M059J (cell line): ENCODE measurements around the gene MYH16. TPM values are rescaled to one million over a fixed set of nuclear protein-coding genes. Genes with fewer than 3 reads are reported as not detected.
"Not testable (repeated sequence)": the region's sequence is repeated elsewhere in the genome, so short reads cannot be mapped to it uniquely, and the experiment has no call there.

Source experiments
- DNase-seq: peaks from one replicate; pipeline ENCODE4 v3.0.0-alpha.2; 2012; ENCODE audit warnings: low read depth
- total RNA-seq: library from RNA; depleted of rRNA; stranded (reverse); fragments of >200 nt; shearing (Covaris generic); gene quantifications from 2 replicates; pipeline ENCODE4 v1.2.3, GENCODE V29; 2014

Gene MYH16
- total RNA-seq, 1 experiment from 2014 or later: 0.34 TPM

DNA sequence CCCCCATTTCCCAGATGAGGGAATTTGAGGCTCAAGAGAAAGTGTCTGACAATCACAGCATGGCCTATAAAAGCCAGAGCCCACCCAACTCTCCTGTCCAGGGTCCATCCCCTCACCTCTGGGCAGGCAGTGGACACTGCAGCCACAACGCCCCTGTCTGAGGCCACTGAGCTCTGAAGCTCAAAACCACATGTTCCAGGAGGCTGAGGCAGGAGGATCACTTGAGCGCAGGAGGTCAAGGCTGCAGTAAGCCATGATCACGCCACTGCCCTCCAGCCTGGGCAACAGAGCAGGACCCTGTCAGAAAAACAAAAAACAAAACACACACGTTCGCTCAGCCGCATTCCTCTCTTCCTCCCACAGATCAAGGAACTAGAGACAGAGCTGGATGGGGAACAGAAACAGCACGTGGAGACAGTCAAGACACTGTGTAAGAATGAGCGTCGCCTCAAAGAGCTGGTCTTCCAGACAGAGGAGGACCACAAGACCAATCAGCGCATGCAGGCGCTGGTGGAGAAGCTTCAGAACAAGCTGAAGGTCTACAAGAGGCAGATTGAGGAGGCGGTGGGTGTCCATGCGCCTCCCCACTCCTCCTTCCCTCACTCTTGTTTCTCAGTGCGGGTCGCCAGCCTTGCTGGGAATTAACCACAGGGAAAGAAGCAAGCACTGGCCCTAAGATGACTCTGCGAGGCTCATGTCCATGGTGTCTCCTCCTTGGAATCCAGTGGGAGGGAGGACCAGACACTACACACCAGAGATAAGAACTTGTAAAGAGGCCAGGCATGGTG is 33.0 kb downstream of the MYH16 start:
- DNase-seq: no peak

DNA sequence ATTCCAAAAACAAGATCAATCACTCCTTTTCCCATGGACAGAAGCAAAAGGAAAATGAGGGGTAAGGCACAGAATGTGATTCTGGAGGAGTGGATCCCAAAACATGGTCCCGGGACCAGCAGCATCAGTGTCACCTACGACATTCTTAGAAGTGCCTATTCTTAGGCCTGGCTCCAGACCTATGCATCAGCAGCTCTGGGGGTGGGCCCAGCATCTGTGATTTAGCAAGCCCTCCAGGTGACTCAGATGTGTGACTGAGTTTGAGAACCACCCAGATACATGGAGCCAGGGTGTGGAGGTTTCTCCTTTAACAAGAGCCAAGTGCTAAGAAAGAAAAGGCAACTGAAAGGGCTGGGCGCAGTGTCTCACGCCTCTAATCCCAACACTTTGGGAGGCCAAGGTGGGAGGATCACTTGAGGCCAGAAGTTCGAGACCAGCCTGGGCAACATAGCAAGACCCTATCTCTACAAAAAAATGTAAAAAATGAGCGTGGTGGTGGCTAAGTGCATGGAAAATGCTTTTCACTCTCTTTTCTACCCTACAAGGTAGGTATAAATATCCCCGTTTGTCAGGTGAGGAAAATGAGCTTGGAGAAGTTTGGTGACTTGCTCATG is 35.9 kb downstream of the MYH16 start:
- peak; percentile 27 for DNase-seq

DNA sequence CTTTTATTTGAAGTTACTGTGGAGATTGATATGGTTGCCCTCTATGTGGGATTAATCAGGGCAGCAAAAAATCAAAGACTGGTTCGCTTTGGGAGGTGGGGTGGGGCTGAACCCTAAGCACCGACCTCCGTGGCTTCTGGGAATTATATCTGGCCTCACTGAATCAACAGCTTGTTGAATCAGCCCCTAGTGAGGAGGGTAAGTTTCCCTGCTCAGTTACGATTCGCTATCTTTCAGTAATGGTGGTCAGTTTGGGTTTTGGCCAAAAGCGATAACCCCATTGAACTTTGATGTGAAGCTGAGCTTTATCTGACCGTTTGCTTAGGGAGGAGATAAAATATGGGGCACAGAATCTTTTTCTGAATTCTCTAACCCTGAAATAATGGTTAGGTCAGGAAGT is 36.5 kb downstream of the MYH16 start:
- no peak for DNase-seq

DNA sequence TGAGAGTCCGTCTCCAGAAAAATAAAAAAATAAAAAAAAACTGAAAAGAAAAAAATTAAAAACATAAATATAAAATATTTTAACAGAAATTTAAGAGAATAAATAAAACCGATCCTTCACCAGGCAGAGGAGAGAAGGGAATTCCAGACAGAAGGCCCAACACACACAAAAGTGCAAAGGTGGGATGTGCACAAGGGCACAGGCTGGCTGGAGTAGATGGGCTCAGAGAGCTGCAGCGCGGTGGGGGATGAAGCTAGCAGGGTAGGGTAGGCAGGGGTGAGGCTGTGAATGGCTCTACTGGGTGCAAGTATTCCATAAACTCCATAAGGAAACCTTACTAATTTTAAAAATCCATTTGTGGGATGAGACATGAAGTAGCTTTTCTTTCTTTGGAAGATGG is 37.4 kb downstream of the MYH16 start:
- DNase-seq: no peak

DNA sequence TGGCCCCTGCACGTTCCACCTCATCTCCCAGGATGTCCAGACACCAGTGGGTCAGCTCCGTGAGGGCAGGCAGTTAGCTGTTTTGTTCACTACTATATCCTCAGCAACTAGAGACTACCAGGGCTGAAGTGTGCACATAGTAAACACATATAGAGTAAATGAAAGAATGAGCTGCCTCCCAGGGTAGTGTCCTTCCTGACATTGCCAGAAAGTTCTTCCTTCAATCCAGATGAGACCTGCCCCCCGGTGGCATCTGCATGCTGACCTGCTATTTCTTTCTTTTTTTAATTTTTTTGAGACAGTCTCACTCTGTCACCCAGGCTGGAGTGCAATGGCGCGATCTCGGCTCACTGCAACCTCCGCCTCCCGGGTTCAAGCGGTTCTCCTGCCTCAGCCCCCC is 39.1 kb downstream of the MYH16 start:
- DNase-seq: no peak

DNA sequence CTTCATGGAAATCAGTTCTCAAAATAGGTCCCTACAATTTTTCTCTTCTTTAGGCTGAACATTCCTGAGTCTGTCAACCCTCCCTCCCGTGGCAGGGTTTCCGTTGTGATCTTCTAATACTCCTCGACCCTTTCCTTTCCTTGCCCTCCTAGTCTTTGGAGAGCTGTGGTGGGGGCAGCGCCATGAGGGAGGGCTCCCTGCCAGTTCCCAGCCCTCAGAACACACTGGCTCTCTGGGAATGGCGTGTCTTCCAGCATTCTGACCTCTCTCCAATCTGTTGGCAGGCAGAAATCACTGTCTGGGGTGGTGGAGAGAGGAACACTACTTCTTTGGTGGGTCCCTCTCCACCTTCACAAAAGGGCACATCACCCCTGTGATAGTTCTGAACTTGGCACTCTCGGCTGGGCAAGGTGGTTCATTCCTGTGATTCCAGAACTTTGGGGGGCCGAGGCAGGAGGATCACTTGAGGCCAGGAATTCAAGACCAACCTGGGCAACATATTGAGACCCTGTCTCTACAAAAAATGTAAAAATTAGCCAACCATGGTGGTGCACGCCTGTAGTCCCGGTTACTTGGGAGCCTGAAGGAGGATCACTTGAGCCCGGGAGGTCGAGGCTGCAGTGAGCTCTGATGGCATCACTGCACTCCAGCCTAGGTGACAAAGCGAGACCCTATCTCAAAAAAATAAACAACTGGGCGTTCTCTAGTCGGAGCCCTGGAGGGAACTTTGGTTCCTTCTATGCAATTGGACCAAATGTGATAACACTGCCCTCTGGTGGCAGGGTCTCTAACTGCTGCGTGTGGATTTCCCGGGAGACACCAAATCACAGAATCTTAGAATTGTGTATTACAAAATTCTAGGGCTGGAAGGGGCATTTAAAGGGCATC is 39.9 kb downstream of the MYH16 start:
- DNase-seq: peak; percentile 61

DNA sequence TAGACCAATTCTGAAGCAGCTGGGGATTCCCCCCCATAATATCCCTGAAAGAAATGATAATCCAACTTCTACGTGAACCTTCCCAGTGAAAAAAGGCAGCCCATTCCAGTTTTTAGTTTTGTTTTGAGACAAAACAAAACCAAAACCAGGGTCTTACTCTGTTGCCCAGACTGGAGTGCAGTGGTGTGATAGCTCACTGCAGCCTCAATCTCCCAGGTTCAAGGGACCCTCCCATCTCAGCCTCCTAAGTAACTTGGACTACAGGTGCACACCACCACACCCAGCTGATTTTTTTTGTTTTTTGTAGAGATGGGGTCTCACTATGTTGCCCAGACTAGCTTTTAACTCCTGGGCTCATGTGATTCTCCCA is 40.5 kb downstream of the MYH16 start:
- DNase-seq: no peak

DNA sequence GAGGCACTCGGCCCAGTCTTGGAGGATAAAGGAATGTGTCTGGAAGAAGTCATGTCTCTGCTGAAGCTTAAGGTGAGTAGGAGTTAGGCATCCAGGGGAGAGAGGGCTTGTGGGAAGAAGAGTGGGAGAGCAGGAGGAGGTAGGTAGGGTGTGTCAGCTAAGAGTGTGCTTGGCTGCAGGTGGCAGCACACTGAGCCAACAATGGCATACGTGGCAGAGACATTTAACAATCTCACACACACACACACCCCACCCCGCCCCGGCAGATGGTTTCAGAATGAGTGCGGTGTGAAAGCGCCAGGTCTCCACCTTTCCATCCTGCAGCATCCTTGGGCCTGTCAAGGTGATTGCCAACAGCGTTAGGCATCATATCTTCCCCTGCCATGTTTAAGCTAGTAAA is 41.9 kb downstream of the MYH16 start:
- no peak for DNase-seq

DNA sequence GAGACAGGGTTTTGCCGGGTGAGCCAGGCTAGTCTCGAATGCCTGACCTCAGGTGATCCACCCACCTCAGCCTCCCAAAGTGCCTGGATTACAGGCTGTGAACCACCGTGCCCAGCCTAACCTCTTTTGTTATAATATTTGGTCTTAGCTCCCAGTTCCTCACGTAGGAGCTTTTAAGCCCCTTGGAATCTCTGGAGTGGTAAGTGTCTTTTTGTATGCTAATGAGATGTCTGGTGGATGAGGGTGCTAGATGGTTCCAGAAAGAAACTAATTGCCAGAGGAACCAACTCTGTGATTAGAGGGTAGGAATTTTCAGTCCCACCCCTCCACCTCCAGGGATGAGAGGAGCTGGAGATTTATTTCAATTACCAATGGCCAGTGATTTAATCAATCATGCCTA is 47.7 kb downstream of the MYH16 start:
- no peak for DNase-seq

DNA sequence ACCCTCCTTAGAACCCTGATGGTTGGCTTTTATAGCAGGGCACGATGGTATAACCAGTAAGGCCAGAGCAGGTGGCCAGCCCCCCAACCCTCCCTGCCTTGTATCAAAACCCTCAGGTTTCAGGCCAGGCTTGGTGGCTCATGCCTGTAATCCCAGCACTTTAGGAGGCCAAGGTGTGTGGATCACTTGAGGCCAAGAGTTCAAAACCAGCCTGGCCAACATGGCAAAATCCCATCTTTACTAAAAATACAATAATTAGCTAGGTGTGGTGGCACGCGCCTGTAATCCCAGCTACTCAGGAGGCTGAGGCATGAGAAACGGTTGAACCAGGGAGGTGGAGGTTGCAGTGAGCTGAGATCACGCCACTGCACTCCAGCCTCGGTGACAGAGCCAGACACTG is 50.0 kb downstream of the MYH16 start:
- DNase-seq: not testable (repeated sequence)

DNA sequence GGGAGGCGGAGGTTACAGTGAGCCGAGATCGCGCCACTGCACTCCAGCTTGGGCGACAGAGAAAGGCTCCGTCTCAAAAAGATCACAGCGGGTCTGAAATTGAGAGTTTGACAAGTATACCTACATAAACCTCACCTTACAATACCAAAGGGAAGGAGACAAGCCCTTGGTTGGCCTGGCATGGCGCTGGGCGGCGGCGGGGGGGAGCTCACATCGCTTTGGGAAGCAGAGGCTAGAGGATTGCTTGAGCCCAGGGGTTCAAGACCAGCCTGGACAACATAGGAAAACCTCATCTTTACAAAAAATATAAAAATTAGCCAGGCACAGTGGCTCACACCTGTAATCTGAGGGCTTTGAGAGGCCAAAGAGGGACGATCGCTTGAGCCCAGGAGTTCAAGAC is 51.9 kb downstream of the MYH16 start:
- DNase-seq: no peak

DNA sequence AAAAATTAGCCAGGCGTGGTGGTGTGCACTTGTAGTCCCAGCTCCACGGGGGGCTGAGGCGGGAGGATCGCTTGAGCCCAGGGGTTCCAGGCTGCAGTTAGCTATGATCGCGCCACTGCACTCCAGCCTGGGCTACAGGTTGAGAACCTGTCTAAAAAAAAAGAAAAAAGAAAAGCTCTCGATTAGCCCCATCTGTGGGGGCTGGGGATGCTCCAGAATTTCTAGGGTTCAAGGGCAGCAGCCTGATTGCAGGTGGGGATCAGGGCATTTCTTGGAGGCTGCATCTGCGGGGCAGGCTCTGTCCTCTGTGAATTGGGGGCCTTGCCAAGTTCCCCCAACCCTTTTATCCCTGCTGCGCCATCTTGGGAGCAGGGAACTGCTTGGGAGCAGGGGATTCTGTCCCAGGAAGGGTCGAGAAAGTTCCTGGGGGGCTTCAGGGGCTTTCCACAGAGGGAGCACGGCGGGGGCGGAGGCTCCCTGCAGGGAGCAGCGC is 52.4 kb downstream of the MYH16 start:
- no peak for DNase-seq

DNA sequence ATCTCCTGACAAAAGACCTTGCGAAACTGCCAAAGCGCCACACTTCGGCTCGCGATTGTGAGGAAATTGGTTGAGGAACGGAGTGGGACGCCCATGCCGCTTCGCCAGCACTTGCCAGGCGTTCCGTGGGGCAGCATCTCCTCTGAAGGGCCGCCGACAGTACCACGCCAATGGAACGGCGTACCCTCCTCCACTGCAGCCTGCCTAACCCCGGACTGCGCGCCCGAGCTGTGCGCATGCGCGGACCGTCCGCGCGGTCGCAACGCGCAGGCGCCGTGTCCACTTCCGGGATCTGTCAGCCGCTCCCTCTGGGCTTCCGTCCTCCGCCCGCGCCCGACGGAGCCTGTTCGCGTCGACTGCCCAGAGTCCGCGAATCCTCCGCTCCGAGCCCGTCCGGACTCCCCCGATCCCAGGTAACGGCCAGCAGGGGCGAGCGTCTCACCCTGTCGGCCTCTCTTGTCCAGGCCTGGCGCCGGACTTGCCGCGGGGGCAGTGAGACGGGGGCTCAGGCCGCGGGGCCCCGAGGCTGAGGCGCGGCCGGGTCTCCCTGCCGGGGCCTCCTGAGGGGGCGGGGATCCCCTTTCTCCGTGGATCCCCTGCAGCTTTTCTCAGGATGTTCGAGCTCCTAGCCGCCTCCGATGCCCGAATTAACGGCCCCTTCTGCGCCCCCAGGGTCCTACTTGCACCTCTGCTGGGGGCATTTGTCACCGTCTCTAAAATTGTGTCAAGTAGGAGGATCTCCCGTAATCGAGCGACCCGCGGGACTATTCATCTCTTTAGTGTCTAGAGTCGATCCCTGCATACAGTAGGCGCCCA is 53.2 kb downstream of the MYH16 start, which contains the start of gene ARPC1A:
TSS of gene ARPC1A (plus strand) at position 307 of the 816 bp plus-strand sequence. CDS start 7,456 bp downstream, outside the sequence.
- peak; percentile 92 for DNase-seq

DNA sequence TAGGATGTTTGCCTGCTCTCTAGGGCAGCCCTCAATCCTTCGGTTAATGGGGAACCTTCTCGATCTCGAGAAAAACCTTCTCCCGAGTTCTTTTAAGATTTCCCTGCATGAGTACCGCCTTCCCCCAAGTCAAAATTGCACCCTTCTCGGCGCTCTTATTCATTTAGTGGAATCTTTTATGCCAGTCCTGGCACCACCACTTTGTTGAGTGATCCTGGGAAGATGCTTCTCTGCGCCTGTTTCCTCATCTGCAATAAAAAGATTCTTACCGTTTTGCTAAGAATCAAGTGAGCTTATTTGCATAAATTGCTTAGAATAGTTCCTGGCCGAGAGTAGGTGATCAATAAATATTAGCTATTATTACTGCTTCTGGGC is 53.8 kb downstream of the MYH16 start:
- peak; percentile 19 for DNase-seq

DNA sequence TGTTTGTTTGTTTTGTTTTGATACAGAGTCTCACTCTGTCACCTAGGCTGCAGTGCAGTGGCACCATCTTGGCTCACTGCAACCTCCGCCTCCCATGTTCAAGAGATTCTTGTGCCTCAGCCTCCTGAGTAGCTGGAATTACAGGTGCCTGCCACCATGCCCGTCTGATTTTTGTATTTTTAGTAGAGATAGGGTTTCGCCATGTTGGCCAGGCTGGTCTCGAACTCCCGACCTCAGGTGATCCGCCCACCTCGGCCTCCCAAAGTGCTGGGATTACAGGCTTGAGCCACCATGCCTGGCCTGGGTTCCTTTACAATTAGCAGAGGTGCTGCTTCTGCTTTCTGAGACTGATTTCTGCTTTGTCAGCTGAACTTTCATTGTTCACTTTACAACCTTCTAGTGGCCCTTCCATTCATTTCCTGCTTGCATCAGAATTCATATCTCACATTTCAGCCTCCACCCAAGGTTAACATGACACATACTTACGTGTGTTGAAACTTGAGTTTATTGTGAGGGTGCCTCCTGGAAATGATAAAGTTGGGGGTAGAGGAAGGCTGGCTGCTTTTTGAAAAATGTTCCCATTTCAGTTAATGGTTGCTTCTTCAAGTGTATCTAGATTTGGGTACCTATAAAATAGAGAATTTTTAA is 57.8 kb downstream of the MYH16 start:
- DNase-seq: peak; percentile 87

DNA sequence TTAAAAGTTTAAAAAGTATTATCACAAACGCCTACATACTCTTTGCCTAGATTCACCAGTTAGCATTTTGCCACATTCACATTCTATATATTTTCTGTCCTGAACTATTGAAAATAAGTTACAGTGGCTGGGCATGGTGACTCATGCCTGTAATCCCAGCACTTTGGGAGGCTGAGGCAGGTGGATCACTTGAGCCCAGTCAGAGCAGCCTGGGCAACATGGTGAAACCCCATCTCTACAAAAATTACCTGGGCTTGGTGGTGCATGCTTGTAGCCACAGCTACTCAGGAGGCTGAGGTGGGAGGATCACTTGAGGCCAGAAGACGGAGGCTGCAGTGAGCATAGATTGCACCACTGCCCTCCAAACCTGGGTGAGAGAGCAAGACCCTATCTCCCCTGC is 58.4 kb downstream of the MYH16 start:
- DNase-seq: peak; percentile 22

DNA sequence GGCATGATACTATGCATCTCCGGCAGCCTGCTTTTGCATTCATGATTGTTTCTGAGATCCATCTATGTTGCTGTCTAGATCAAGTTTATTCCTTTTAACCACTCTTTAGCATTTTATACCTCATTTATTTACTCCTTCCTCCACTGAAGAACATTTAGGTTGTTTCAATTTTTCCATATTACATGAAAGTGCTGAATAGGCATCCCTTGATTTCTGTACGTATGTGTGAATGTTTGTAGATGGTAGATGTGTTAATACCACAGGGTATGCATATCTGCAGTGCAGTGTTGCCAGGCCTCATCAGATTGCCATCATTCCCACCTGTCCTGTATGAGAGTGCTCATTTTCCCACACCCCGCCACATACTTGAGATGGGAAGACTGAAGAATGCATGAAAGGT is 67.0 kb downstream of the MYH16 start:
- DNase-seq: no peak

DNA sequence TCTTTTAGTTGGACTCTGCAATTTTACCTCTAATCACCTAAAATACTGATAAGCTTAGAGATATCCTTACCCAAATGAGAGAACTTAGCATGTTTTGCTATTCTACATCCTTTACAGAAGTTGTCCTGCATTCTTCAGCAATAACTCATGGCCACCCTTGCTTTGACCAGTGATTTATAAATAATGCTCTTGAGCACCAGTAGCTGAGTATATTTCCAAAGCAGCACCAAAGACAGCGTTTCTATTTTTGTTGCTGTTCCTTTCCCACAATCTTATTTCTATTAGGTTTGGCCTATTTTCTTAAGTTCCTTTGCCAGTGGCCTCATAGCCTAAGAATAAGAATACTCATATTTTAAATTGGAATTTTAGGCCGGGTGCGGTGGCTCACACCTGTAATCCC is 68.0 kb downstream of the MYH16 start:
- DNase-seq: peak; percentile 23

DNA sequence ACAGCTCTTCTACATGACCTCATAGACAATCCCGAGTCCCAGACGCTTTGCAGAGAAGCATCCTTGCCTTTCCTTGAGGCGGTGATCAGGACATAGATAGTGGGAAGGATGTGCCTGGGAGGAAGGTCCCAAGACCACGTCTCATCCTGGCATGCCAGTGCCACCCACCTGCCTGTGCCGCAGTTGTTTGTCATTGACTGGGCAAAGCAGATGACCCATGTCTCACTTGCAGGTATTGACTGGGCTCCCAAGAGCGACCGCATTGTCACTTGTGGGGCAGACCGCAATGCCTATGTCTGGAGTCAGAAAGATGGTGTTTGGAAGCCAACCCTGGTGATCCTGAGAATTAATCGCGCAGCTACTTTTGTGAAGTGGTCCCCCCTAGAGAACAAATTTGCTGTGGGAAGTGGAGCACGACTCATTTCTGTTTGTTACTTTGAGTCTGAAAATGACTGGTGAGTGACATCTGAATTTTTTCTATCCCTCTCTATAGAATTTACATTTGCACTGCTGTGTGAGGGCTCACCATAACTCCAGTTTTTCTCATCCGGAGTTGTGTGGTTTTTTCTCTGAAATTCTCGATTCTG is 71.5 kb downstream of the MYH16 start:
- DNase-seq: no peak

DNA sequence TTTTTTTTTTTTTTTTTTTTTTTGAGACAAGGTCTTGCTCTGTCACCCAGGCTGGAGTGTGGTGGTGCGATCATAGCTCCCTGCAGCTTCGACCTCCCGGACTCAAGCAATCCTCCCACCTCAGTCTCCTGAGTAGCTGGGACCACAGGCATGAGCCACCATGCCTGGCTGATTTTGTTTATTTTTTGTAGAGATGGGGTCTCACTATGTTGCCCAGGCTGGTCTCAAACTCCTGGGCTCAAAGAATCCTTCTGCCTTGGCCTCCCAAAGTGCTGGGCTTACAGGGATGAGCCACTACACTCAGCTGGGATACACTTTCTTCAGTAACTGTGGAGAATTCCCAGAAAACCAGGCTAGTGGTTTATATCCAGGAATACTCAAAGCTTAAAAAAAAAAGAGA is 78.0 kb downstream of the MYH16 start:
- DNase-seq: not testable (repeated sequence)

DNA sequence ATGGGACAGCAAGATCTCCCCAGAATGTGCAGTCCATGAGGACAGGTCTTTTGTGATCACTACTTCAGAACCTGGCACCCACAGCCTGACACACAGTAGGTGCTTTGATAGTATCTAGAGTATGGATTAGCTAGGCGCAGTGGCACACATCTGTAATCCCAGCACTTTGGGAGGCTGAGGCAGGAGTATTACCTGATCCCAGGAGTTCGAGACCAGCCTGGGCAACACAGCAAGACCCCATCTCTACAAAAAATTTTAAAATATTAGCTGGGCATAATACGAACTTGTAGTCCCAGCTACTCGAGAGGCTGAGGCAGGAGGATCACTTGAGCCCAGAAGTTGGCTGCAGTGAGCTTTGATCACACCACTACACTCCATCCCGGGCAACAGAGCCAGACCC is 79.6 kb downstream of the MYH16 start:
- DNase-seq: no peak
